IPS-20b (cell line): ENCODE data around the gene TMF1.

Source experiments
- H3K27ac ChIP-seq: one replicate; pipeline ENCODE4 v1.5.1; 2013; ENCODE audit warnings: low read length
- H3K27me3 ChIP-seq: 2 replicates; pipeline ENCODE4 v1.6.1; 2013; ENCODE audit warnings: mild to moderate bottlenecking, low read length, inconsistent platforms; ENCODE audit not compliant: insufficient read depth
- H3K36me3 ChIP-seq: 2 replicates; pipeline ENCODE4 v1.6.1; 2013; ENCODE audit warnings: low read depth, mild to moderate bottlenecking, inconsistent platforms, low read length, moderate library complexity; ENCODE audit not compliant: insufficient read depth
- H3K4me1 ChIP-seq: 2 replicates; pipeline ENCODE4 v1.6.1; 2013; ENCODE audit warnings: mild to moderate bottlenecking, control low read depth, inconsistent platforms, low read length, moderate library complexity; ENCODE audit not compliant: insufficient read depth
- H3K4me3 ChIP-seq: 2 replicates; pipeline ENCODE4 v1.5.1; 2013; ENCODE audit warnings: mild to moderate bottlenecking, low read length, inconsistent platforms
- H3K9ac ChIP-seq: 2 replicates; pipeline ENCODE4 v1.6.1; 2013; ENCODE audit warnings: low read depth, mild to moderate bottlenecking, inconsistent platforms, low read length, moderate library complexity
- H3K9me3 ChIP-seq: 2 replicates; pipeline ENCODE4 v1.6.1; 2013; ENCODE audit warnings: mild to moderate bottlenecking, low read depth, low read length, inconsistent platforms; ENCODE audit not compliant: insufficient read depth

TMF1 gene

DNA sequence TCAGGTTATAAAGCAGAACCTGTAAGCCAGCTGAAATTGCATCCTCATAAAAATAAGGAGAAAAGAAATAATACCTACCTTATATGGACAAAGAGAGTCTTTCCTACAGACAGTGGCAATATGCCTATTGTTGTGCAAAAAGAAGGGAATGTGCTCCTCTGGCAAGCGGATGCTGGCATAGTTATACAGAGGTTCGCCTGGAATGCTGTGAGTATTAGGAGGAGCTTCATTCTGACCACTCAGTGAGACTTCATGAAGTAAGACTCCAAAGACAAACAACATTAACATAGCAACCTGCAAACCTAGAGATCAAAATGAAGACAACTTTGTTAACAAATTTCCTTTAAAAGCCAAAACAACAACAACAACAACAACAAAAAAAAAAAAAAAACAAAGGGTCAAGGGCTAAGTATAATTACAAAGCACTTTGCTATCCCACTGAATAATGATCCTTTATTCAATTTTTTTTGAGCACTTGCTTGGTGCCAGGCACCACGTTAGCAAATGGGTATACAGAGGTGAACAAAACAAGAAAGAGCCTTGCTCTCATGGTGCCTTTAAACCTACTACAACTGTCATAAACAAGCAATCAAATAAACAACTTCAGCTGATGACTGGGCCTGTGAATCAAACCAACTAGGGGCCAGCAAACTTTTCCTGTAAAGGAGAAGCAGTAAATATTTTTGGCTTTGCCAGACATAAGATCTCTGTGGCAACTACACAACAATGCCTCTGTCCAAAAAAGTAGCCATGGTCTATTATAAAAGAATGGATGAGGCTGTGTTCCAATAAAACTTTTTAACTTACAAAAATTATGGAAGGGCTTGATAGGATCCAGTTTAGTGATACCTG lies 42.3 kb downstream of the TMF1 start:
- H3K27me3 ChIP-seq: peaks cover 19% of the 10 kb centered on the region; the same call in 1 of the 2 replicates
- H3K27ac ChIP-seq: peak overlapping the region; percentile 81
- H3K9me3 ChIP-seq: no peaks in the 10 kb centered on the region
- H3K4me1 ChIP-seq: peaks cover 49% of the 10 kb centered on the region
- H3K36me3 ChIP-seq: peaks cover 54% of the 10 kb centered on the region
- peak overlapping the region; percentile 27; the same call in 1 of the 2 replicates for H3K4me3 ChIP-seq
- peak overlapping the region; percentile 78; the same call in 1 of the 2 replicates for H3K9ac ChIP-seq

DNA sequence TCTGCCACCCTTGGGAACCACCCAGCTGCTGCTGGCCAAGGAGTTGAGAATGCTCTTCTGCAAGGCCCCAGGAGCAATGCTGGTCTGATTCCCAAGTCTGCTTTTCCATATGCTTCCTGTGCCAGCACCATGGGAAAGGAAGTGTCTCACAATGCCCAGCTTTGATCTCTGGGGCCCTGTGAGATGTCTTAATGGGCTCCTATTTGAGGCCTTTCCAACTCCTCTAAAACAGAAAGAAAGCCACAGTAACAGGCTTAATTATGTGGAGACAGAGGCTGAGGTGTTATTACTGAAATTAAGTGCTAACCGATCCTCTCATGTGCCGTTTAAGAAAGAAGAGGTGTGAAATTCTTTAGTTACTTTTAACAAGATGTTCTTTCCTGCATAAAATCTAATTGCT lies 43.2 kb downstream of the TMF1 start:
- Histone ChIP-seq H3K27ac (peak overlapping the region; percentile 60), H3K36me3 (peaks cover 62% of the 10 kb centered on the region)

GRCh38 chr3:69005791-69006482 lies 46.2 kb downstream of the TMF1 start:
- Histone ChIP-seq H3K4me1 (peaks cover 24% of the 10 kb centered on the region), H3K36me3 (peaks cover 87% of the 10 kb centered on the region)

More for the DNA sequence above, 43.2 kb downstream of the TMF1 start:
- H3K9me3 ChIP-seq: no peaks in the 10 kb centered on the region
- H3K4me3 ChIP-seq: peak overlapping the region; percentile 27; the same call in 1 of the 2 replicates
- H3K9ac ChIP-seq: peak overlapping the region; percentile 66; the same call in 1 of the 2 replicates
- H3K4me1 ChIP-seq: peaks cover 41% of the 10 kb centered on the region
- peaks cover 11% of the 10 kb centered on the region; the same call in 1 of the 2 replicates for H3K27me3 ChIP-seq

GRCh38 chr3:69005071-69005790 lies 46.9 kb downstream of the TMF1 start:
- H3K27me3 ChIP-seq: no peaks in the 10 kb centered on the region
- H3K27ac ChIP-seq: no peak overlapping the region
- H3K4me3 ChIP-seq: no peak overlapping the region
- H3K9me3 ChIP-seq: no peaks in the 10 kb centered on the region
- H3K4me1 ChIP-seq: peaks cover 16% of the 10 kb centered on the region
- H3K9ac ChIP-seq: no peak overlapping the region
- H3K36me3 ChIP-seq: peaks cover 83% of the 10 kb centered on the region

More at GRCh38 chr3:69005791-69006482, 46.2 kb downstream of the TMF1 start:
- Histone ChIP-seq H3K4me3 (no peak overlapping the region), H3K9me3 (no peaks in the 10 kb centered on the region), H3K9ac (no peak overlapping the region), H3K27ac (no peak overlapping the region), H3K27me3 (no peaks in the 10 kb centered on the region)

DNA sequence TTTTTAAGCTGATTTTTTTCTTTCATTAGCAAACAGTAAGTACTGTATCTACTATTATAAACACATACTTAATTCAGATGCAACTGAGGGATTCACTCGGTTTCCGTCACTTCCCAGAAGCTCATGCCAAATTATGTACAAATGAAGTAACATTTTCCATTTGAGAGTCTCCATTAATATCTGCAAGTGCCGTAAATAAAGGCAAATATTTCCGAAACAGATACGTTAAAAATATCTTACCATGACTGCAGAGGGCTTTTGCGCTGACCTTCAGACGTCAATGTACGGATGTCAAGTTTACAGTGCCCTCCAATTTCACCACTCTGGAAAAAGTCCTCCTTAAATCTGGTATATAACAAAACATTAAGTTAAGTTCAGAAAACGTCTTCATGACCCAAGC lies 48.0 kb downstream of the TMF1 start:
- Histone ChIP-seq H3K9ac (no peak overlapping the region), H3K27ac (no peak overlapping the region), H3K9me3 (no peaks in the 10 kb centered on the region), H3K36me3 (peaks cover 89% of the 10 kb centered on the region), H3K4me3 (no peak overlapping the region), H3K27me3 (no peaks in the 10 kb centered on the region), H3K4me1 (peaks cover 6% of the 10 kb centered on the region; the same call in 1 of the 2 replicates)

DNA sequence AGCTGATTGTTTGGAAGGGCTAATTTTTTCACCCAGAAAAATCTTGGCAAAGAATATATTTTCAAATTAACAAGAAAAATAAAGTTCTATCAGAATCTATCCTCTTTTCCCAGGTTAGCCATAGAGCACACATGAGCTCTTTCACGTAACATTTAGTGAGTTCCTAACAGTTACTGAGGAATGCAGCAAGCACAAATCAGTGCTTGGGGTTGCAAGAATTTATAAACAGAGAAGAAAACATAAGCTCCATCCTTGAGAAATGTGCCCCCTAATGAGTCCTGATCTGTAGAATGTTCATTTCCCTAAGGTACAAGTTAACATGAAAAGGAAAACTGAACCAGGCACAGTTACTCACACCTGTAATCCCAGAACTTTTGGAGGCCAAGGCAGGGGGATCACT lies 52.5 kb downstream of the TMF1 start:
- H3K4me3 ChIP-seq: no peak overlapping the region
- no peaks in the 10 kb centered on the region for H3K9me3 ChIP-seq
- H3K27ac ChIP-seq: no peak overlapping the region
- H3K4me1 ChIP-seq: no peaks in the 10 kb centered on the region
- H3K27me3 ChIP-seq: no peaks in the 10 kb centered on the region
- H3K36me3 ChIP-seq: peaks cover 94% of the 10 kb centered on the region
- H3K9ac ChIP-seq: no peak overlapping the region

- H3K27ac ChIP-seq: no peak overlapping the region
- no peak overlapping the region for H3K9ac ChIP-seq
- H3K36me3 ChIP-seq: peaks cover 91% of the 10 kb centered on the region
- H3K4me3 ChIP-seq: no peak overlapping the region
- no peaks in the 10 kb centered on the region for H3K9me3 ChIP-seq
- H3K4me1 ChIP-seq: no peaks in the 10 kb centered on the region
- H3K27me3 ChIP-seq: no peaks in the 10 kb centered on the region
Measured at GRCh38 chr3:68999158-68999557, 53.0 kb downstream of the TMF1 start.

DNA sequence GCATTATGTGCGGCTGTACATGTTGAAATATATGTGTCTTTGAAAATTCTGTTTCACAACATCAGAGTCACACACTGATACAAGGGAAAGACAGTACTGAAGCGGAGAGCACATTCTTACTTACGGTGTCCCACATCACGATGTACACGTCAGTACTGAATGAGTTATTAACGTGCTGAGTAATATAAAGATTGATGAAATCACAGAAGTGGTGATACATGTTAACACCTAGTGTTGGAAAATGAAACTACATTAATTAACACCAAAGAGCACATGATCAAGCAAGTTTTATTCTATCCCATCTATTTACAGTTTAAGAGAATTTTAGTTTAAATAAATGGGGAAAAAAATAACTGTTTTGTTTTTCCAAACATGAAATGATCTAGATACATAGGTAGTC lies 54.2 kb downstream of the TMF1 start:
- Histone ChIP-seq H3K9me3 (no peaks in the 10 kb centered on the region), H3K27me3 (no peaks in the 10 kb centered on the region), H3K36me3 (peaks cover 91% of the 10 kb centered on the region), H3K9ac (no peak overlapping the region), H3K27ac (no peak overlapping the region), H3K4me3 (no peak overlapping the region), H3K4me1 (no peaks in the 10 kb centered on the region)

DNA sequence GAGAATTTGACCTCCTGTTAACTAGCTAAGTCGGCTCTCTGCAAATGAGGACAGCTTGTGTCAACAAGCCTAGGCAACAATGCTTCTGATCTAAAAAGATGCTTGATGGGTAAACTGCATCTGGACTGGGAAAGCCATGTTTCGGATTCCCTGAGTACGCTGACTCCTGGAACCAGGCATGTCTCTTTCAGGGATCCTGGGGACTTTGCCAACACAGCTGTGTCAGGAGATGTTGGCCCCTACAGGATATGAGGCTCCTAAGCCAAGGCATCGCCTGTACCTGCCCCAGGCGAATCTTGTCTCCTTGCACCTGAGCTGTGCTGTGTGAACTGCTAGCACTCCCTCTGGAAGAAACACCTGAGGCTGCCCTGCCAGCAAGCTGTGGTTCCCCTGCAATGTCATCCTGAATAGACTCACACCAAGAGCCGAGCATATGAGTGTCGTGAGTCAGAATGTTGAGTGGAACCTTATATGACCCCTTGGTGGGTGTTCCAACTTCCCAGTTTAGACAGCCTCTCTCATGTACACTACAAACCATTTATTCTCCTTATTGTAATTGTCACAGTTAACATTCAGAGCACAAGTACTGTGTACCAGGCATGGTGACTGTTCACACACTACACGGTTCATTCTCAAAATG lies 55.7 kb downstream of the TMF1 start:
- Histone ChIP-seq H3K9ac (no peak overlapping the region), H3K4me3 (no peak overlapping the region), H3K9me3 (no peaks in the 10 kb centered on the region), H3K4me1 (no peaks in the 10 kb centered on the region), H3K27ac (no peak overlapping the region), H3K36me3 (peaks cover 89% of the 10 kb centered on the region), H3K27me3 (no peaks in the 10 kb centered on the region)

- Histone ChIP-seq H3K9me3 (no peaks in the 10 kb centered on the region), H3K36me3 (peaks cover 79% of the 10 kb centered on the region)
Measured at GRCh38 chr3:68988740-68989139, 63.4 kb downstream of the TMF1 start.

GRCh38 chr3:68987322-68987721 lies 64.8 kb downstream of the TMF1 start:
- Histone ChIP-seq H3K9ac (no peak overlapping the region), H3K9me3 (no peaks in the 10 kb centered on the region), H3K27ac (no peak overlapping the region), H3K36me3 (peaks cover 78% of the 10 kb centered on the region), H3K27me3 (no peaks in the 10 kb centered on the region), H3K4me3 (no peak overlapping the region), H3K4me1 (no peaks in the 10 kb centered on the region)

More at GRCh38 chr3:68988740-68989139, 63.4 kb downstream of the TMF1 start:
- H3K4me1 ChIP-seq: no peaks in the 10 kb centered on the region
- no peaks in the 10 kb centered on the region for H3K27me3 ChIP-seq
- no peak overlapping the region for H3K4me3 ChIP-seq
- H3K27ac ChIP-seq: no peak overlapping the region
- H3K9ac ChIP-seq: no peak overlapping the region
